Keratinocyte (primary cell): ENCODE data around the gene DCAF7. TPM values are rescaled to one million over a fixed set of nuclear protein-coding genes. Genes with fewer than 3 reads are reported as not detected.

Experiments used
- DNase-seq: peaks from one replicate; pipeline ENCODE4 v3.0.0-alpha.2; 2011; ENCODE audit warnings: low read depth, missing footprints, low spot score
- FAIRE-seq: peaks from 2 replicates; lab custom pipeline; 2011; peaks lifted over from hg19 to GRCh38; lab: Jason Lieb, UNC
- H2AFZ ChIP-seq: 2 replicates; pipeline ENCODE4 v1.6.0; 2012; ENCODE audit warnings: low read length, control low read depth, inconsistent platforms; ENCODE audit not compliant: control insufficient read depth
- H3K27ac ChIP-seq: 2 replicates; pipeline ENCODE4 v1.5.1; 2011; ENCODE audit warnings: low read length; ENCODE audit not compliant: control insufficient read depth, insufficient read depth
- H3K27me3 ChIP-seq: 3 replicates; pipeline ENCODE4 v1.6.0; 2011; ENCODE audit warnings: low read length; ENCODE audit not compliant: control insufficient read depth, insufficient read depth; ENCODE audit errors: extremely low read depth
- H3K36me3 ChIP-seq, 2 experiments: 2 replicates in 1 of 2; 3 replicates in 1 of 2; pipeline ENCODE4 v1.5.1; 2011; ENCODE audit warnings: low read length in 2 of 2, mild to moderate bottlenecking in 1 of 2; ENCODE audit not compliant: control insufficient read depth in 2 of 2, insufficient read depth in 2 of 2; ENCODE audit errors: extremely low read depth in 1 of 2
- H3K4me1 ChIP-seq: 3 replicates; pipeline ENCODE4 v1.5.1; 2011; ENCODE audit warnings: low read length; ENCODE audit not compliant: control insufficient read depth, insufficient read depth; ENCODE audit errors: extremely low read depth
- H3K4me2 ChIP-seq: 3 replicates; pipeline ENCODE4 v1.6.0; 2011; ENCODE audit warnings: low read depth, low read length; ENCODE audit not compliant: control insufficient read depth, insufficient read depth; ENCODE audit errors: extremely low read depth
- H3K4me3 ChIP-seq, 3 experiments: fragments of 200-600 bp in 1 of 3; sonication (generic) in 1 of 3; 2 replicates in 2 of 3; 3 replicates in 1 of 3; pipeline ENCODE4 v1.5.1; 2011 to 2016; ENCODE audit warnings: low read length in 3 of 3, mild to moderate bottlenecking in 3 of 3, control low read depth in 2 of 3, inconsistent platforms in 1 of 3, low read depth in 1 of 3, mixed read lengths in 1 of 3, mixed run types in 1 of 3, moderate library complexity in 1 of 3; ENCODE audit not compliant: control insufficient read depth in 2 of 3, insufficient read depth in 2 of 3; ENCODE audit errors: extremely low read depth in 1 of 3
- H3K79me2 ChIP-seq: 2 replicates; pipeline ENCODE4 v1.6.0; 2012; ENCODE audit warnings: low read length; ENCODE audit not compliant: control insufficient read depth, insufficient read depth
- H3K9ac ChIP-seq: 3 replicates; pipeline ENCODE4 v1.6.0; 2011; ENCODE audit warnings: low read length; ENCODE audit not compliant: control insufficient read depth, insufficient read depth; ENCODE audit errors: extremely low read depth
- H3K9me1 ChIP-seq: 3 replicates; pipeline ENCODE4 v1.6.0; 2011; ENCODE audit warnings: low read length; ENCODE audit not compliant: control insufficient read depth, insufficient read depth; ENCODE audit errors: extremely low read depth
- H3K9me3 ChIP-seq: 2 replicates; pipeline ENCODE4 v1.5.1; 2012; ENCODE audit warnings: low read depth, low read length; ENCODE audit not compliant: control insufficient read depth
- H4K20me1 ChIP-seq: 3 replicates; pipeline ENCODE4 v1.6.0; 2011; ENCODE audit warnings: low read length; ENCODE audit not compliant: control insufficient read depth, insufficient read depth; ENCODE audit errors: extremely low read depth
- CTCF ChIP-seq, 3 experiments: IDR thresholded peaks in 1 of 3; conservative IDR thresholded peaks in 1 of 3; optimal IDR thresholded peaks in 1 of 3; 2 replicates in 2 of 3; 3 replicates in 1 of 3; pipeline versions ENCODE3 to v1.5.1; 2011; ENCODE audit warnings: low read length in 3 of 3, mild to moderate bottlenecking in 3 of 3, moderate library complexity in 2 of 3, control low read depth in 1 of 3, inconsistent platforms in 1 of 3; ENCODE audit not compliant: insufficient read depth in 2 of 3; ENCODE audit errors: extremely low read depth in 1 of 3
- EZH2 ChIP-seq: IDR thresholded peaks from one replicate; pipeline ENCODE4 v1.6.1; 2012; ENCODE audit warnings: inconsistent platforms, mild to moderate bottlenecking, low read length, moderate library complexity
- dilution Hi-C: fragments of 300-500 bp; cut with MboI; formaldehyde crosslinking; loops from one replicate; pipeline ENCODE4 v1.7.0; 2020; ENCODE audit warnings: low sequenced_read_pairs; ENCODE audit not compliant: extremely low pct_ligation_motif_present
- polyA plus RNA-seq, 5 experiments: library from polyadenylated mRNA; depleted of rRNA in 3 of 5; stranded (reverse) in 3 of 5; stranded (forward) in 1 of 5; unstranded in 1 of 5; fragments of >200 nt; gene quantifications; 1 replicate in 1 of 5; 2 replicates in 3 of 5; 3 replicates in 1 of 5; pipeline versions ENCODE4 v1.2.1 to v1.2.3, GENCODE V29; 2011 to 2012; ENCODE audit warnings: missing spikeins in 2 of 5, low read depth in 1 of 5, low replicate concordance in 1 of 5

DCAF7 gene
- polyA plus RNA-seq, 1 donor (not counting 4 experiments of a cell fraction or from before 2014, with no cell fraction given), result 32.6 TPM

DNA sequence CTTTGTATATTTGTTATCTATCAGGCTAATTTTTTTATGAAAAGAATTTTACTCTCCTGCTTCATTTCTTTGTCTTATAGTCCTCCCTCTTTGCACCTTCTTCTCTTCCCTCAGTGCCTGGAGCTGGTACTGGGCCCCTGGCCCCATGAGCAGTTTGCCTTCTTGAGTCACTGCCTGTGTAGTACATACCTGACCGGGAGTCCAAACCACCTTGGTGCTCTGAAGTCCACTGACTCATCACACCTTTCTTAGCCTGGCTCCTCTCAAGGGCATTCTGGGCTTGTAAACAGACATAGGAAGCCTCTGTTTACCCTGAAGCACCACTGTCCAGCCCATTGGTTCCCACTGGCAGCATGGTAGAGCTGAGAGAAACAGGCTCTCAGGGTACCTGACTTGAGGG lies 39.4 kb downstream of the DCAF7 start:
- FAIRE-seq (no peak), DNase-seq (no peak)
- dilution Hi-C loops, result no loop called here
- Histone ChIP-seq H3K9me3 (no peaks in the 10 kb centered on the region), H3K9ac (no peak overlapping the region), H3K4me1 (no peaks in the 10 kb centered on the region), H3K4me3 (no peak overlapping the region), H4K20me1 (no peaks in the 10 kb centered on the region), H3K36me3 (peaks cover 27 to 32% of the 10 kb centered on the region in 2 experiments), H3K4me2 (no peak overlapping the region), H3K27ac (no peak overlapping the region), H3K9me1 (no peaks in the 10 kb centered on the region), H3K79me2 (no peaks in the 10 kb centered on the region), H3K27me3 (no peaks in the 10 kb centered on the region), H2AFZ (no peak overlapping the region)
- no peak for TF ChIP-seq EZH2
- no peak for TF ChIP-seq CTCF (optimal IDR thresholded peaks at IDR 0.05 in 1 of 3, IDR thresholded peaks at IDR 0.05 in 1 of 3, conservative IDR thresholded peaks at IDR 0.05 in 1 of 3; ENCODE audit: extremely low read depth in 1 of 3, insufficient read depth in 2 of 3, low read length in 3 of 3)

DNA sequence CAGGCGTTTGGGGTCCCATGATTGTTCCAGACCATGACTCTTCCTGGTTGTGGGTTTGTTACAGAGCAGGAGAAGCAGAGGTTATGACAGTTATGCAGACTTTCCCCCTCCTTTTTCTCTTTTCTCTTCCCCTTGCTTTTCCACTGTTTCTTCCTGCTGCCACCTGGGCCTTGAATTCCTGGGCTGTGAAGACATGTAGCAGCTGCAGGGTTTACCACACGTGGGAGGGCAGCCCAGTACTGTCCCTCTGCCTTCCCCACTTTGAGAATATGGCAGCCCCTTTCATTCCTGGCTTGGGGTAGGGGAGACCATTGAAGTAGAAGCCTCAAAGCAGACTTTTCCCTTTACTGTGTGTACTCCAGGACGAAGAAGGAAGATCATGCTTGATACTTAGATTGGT lies 42.5 kb downstream of the DCAF7 start:
- DNase-seq (no peak), FAIRE-seq (no peak)
- H2AFZ ChIP-seq, result no peak overlapping the region
- dilution Hi-C loops, result no loop called here
- no peak overlapping the region for H3K9ac ChIP-seq
- H3K79me2 ChIP-seq, result no peaks in the 10 kb centered on the region
- H4K20me1 ChIP-seq, result no peaks in the 10 kb centered on the region
- no peaks in the 10 kb centered on the region for H3K4me1 ChIP-seq
- no peak overlapping the region for H3K4me3 ChIP-seq
- no peak for TF ChIP-seq CTCF (optimal IDR thresholded peaks at IDR 0.05 in 1 of 3, IDR thresholded peaks at IDR 0.05 in 1 of 3, conservative IDR thresholded peaks at IDR 0.05 in 1 of 3; ENCODE audit: extremely low read depth in 1 of 3, insufficient read depth in 2 of 3, low read length in 3 of 3)
- TF ChIP-seq EZH2, result no peak
- H3K9me3 ChIP-seq, result no peaks in the 10 kb centered on the region
- no peaks in the 10 kb centered on the region for H3K9me1 ChIP-seq
- H3K27me3 ChIP-seq, result no peaks in the 10 kb centered on the region
- H3K36me3 ChIP-seq, result peaks cover 25 to 27% of the 10 kb centered on the region in 2 experiments
- no peak overlapping the region for H3K4me2 ChIP-seq
- no peak overlapping the region for H3K27ac ChIP-seq
